HL-60/S4 treated with retinoic acid at 250 ng/mL for 4 days and 3 days (cell line): ENCODE results near the gene SUN1.

Source experiments
- in situ Hi-C: fragments of 300-500 bp; cut with MboI; formaldehyde crosslinking; loops from 2 replicates; pipeline ENCODE4 v1.7.0; 2022; ENCODE audit warnings: low sequenced_read_pairs

The SUN1 gene

DNA sequence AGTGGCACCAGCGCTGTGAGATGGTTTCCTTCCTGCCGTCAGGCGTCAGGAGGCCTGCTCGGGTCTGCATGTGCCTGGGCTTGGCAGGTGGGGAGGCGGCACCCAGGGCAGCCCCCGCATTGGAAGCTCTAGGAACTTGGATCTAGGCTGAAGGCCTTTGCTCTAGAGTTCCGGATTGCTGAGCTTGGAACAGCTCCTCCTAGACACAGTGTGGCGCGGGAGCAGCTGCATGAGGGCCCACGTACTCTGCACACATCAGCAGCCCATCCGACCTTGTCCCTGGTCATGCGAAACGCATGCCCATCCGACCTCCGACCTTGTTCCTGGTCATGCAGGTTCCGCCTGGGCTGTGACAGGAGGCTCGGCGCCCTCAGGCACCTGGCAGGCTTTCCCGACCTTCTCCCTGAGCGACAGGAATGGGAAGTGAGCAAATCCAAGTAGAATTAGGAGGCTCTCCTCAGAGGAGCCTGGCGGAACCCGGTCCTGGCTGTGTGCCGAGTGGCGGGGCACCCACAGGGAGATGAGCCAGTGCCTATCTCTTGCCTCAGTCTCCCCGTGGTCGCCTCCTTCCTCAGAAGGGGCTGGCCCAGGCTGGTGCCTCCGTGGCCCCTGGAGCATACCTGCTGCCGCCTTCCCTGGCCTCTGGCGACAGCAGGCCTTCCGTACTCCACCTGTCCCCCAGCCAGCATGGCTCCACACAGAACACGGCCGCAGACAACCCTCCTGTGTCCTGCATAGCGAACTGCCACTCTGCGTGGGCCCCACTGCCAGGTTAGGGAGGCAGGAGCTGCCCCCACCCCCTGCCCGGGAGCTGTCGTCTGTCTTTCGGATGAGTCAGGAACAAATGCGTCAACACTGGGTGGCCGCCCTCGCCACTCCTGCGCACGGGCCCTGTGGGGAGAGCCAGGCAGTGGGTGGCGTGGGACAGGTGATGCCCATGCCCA is 56.1 kb downstream of the SUN1 start:
- in situ Hi-C loops, result no loop called here

DNA sequence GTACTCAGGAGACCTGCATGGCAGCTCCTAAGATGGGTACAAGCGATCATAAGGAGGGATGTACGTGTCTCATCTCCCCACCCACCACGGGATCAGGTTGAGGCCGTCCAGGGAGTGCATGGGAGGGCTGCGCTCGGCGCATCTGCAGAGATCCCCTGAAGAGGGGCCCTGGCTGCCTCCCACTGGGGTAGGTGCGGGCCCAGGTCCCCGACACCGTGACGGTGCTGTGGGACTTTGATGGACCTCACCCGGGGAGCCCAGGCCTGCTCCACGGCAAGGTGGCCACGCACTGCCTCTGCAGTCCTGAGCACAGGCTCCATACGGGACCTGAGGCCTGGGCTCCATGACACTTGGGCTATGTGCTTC is 56.7 kb downstream of the SUN1 start:
- in situ Hi-C loops, result no loop called here

DNA sequence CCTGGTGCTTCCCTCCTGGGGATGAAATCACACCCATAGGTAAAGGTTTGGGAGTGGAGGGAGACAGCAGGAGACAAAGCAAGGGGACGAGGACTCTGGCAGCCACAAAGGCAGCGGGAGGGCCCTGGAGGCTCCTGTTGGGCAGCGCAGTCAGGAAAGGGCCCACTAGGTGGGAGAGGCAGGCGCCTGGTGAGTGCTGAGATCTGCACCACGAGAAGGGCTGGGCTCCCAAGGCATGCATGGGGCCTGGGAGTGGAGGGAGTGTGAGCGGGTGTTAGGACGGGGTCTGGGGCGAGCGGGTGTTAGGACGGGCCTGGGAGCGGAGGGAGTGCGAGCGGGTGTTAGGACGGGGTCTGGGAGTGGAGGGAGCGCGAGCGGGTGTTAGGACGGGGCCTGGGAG is 57.1 kb downstream of the SUN1 start:
- in situ Hi-C loops, result no loop called here

DNA sequence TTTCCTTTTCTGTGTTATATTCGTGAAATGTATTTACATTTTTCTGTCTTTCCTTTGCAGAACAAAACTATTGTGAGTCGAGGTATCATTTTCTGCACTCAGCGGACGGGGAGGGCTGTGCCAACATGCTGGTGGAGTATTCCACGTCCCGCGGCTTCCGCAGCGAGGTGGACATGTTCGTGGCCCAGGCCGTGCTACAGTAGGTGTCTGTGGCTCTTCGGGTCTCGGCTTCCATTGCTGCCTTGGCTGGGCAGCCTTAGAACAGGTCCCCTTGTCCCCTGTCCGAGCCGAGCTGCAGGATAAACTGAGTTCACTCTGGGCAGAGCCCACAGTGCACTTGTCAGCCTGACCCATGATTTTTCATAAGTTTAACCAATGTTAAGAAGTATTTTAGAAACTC is 58.6 kb downstream of the SUN1 start:
- in situ Hi-C loops, result no loop called here

DNA sequence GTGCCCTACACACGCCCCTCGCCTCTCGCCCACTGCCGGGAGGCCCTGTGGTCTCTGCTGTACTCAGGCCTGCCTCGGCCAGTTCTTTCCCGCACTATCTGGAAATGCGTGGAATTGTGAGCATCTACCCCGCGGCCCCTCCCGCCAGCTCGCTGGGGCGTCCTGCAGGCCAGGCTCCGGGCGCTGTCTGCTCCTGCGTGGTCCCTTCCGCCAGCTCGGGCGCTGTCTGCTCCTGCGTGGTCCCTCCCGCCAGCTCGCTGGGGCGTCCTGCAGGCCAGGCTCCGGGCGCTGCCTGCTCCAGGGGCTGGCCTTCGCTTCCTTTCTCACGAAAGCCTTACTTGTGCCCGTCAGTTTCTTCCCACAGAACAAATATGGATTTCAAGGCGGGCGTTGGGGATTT is 59.0 kb downstream of the SUN1 start:
- in situ Hi-C loops, result no loop called here

DNA sequence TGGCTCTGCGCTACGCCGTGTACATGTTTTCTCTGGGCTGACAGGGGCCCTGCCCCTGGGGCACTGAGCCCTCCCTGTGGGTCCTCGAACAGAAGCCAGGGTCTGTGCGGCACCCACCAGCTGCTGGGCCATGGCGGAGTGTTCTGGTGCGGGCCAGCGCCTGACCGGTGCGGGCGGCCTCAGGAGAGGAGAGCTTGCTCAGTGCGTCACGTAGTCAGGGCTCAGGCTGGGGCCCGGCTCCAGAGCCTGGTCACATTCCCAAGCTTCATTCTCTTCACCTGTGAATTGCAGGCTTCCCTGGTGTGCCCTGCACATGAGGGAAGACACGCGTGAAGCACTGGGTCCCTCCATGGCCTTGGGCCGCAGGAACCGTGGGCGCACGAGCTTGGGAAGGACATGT is 59.5 kb downstream of the SUN1 start:
- in situ Hi-C loops, result no loop called here

DNA sequence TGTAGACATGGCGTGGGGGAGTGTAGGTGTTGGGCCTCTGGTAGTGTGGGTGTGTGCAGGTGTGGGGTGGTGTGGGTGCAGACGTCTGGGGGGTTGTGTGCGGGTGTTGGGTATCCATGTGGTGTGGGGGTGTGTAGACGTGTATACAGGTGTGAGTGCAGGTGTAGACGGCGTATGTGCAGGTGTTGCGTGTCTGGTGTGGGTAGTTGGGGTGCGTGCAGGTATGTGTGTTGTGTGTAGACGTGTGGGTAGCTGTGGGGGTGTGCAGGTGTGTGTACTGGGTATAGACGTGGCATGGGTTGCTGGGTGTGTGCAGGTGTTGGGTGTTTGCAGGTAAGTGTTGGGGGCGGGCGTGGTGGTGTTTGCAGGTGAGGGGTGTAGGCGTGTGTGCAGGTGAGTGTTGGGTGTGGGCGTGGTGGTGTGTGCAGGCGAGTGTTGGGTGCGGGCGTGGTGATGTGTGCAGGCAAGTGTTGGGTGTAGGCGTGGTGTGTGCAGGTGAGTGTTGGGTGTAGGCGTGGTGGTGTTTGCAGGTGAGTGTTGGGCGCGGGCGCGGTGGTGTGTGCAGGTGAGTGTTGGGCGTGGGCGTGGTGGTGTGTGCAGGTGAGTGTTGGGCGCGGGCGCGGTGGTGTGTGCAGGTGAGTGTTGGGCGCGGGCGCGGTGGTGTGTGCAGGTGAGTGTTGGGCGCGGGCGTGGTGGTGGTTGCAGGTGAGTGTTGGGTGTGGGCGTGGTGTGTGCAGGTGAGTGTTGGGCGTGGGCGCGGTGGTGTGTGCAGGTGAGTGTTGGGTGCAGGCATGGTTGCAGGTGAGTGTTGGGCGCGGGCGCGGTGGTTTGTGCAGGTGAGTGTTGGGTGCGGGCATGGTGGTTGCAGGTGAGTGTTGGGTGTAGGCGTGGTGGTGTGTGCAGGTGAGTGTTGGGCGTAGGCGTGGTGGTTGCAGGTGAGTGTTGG is 60.6 kb downstream of the SUN1 start:
- in situ Hi-C loops, result no loop called here

DNA sequence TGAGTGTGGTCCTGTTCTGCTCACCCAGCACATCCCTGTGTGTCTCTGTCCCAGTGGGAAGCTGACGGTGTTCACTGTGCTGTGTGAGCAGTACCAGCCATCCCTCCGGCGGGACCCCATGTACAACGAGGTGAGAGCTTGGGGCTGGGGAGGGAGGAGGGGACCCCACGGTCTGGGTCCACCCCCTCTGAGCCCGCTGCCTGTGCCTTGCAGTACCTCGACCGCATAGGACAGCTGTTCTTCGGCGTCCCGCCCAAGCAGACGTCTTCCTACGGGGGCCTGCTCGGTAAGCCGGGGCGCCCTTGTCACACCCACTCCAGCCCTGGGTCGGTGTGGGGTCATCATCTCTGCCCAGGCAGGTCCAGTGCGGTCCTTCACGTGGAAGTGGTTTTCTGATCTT is 61.4 kb downstream of the SUN1 start:
- in situ Hi-C loops, result no loop called here

DNA sequence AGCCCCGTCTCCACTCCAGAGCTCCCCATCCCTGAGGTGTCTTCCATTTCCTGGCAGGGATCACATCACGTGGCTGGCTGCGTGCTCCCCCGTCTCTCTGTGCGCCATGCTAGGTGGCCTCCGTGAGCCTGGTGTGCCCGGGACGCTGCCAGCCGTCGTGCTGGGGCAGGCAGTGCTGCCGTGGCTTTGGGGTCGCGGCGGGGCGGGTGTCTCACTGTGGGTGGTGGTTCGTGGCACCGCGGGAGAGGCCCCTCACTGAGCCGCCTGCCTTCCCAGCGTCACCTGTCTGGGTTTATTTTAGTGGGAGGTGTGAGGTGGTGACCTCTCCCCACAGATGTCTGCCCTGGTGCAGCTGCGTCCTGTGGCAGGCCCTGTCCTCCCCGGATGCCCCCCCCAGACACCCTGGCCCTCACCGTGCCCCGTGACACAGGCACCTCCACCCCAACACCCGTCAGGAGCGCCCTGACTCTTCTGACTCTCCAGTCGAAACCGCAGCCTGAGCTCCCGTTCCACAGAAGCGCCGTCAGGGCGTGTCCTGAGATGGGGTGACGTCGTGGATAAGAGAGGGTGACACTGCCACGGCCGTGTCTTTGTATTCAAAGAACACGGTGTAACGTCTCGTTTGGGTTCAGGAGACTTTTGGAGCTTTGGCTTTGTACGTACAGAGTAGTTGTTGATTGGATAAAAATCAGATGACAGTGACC is 62.0 kb downstream of the SUN1 start:
- in situ Hi-C loops, result no loop called here

DNA sequence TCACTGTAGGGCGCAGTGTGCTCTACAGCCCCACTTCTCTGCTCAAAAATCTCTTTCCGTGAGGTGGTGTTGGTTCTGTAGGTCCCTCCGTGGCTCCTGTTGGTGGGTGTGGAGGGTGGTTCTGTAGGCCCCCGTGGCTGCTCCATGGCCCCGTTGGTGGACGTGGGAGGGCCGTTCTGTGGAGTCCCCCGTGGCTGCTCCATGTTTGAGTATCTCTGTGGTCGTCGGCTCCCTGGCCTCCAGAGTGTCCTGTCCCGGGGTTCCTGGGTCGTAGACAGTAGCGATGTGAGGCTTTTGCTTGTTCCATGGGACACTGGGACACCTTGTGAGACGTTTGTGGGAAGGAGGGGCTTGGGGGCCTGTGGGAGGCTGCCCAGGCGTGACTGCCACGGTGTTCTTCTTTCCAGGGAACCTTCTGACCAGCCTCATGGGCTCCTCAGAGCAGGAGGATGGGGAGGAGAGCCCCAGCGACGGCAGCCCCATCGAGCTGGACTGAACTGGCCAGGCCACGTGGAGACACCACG is 62.7 kb downstream of the SUN1 start:
- in situ Hi-C loops, result no loop called here

DNA sequence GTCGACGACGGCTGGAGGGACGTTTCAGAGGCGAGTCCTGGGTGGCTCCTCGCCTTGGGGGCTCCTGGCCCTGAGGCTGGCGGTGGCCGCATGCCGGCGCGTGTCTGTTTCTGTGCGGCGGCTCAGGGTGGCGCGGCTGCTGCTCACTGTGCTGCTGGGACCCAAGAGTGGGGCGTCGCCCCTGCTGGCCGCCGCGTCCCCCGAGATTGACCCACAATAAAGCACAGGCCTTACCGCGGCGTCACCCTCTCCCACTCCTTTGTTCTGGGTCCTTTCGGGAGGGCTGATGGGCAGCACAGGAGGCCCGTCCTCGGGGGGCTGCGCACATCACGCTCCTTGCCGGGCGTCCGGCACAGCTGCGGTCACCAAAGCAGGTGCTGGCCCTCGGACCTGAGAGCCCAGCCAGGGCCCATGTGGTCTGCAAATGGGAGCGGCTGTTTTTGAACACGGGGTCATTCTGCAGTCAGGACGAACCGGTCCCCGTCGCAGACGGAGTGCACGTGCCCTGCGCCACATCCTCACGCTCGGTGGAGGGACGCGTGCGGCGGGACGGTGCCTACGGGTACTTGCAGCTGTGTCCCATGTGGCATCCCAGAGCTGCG is 63.3 kb downstream of the SUN1 start:
- in situ Hi-C loops, result no loop called here

DNA sequence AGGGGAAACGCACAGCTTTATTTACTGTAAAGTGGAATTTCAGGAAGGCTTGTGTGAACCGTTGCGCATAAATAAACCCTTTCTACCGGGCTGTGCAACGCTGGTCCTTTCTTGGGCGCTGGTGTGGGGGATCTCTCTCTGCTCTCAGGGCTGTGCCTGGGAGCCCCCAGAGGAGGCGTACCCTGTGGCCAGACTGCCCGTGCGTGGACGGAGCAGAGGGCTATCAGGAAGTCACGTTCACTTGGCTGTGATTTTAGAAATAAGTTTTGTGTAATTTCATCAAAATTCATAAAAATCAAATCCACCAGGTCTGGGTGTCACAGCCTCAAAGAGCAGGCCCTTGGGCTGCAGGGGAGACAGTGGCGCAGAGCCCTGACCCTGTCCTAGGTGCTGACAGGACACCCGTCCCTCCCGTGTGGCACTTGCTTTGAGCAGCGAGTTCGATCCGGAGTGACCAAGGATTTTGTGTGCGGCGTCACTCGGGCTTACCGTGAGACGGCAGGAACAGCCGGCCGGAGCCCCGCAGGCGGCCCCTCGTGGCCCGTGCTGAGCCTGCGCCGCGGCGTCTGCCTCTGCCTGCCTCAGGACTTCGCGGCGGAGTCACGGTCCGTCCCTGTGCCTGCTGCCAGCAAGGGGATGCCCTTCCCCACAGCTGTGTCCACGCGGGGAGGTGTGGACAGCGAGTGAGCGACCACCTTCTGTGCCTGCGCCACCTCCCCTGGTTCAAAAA is 64.2 kb downstream of the SUN1 start:
- in situ Hi-C loops, result no loop called here

DNA sequence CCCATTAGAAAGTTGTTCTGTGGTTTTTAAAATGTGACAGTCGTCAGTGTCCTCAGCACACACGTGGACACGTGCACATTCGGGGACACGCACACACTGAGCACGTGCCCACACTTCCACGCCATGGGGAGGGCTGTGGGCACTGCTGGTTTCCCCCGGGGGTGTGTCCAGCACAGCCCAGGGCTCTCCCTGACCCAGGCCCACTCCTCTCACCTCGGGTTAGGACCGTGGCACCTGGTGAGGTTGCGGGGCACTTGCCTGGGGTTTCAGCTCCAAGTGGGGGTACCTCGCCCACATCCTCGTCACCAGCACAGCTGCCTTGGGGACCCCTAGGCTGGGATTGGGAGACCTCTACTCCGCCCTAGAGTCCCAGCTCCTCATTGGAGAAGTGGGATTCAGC is 64.8 kb downstream of the SUN1 start:
- in situ Hi-C loops, result no loop called here

DNA sequence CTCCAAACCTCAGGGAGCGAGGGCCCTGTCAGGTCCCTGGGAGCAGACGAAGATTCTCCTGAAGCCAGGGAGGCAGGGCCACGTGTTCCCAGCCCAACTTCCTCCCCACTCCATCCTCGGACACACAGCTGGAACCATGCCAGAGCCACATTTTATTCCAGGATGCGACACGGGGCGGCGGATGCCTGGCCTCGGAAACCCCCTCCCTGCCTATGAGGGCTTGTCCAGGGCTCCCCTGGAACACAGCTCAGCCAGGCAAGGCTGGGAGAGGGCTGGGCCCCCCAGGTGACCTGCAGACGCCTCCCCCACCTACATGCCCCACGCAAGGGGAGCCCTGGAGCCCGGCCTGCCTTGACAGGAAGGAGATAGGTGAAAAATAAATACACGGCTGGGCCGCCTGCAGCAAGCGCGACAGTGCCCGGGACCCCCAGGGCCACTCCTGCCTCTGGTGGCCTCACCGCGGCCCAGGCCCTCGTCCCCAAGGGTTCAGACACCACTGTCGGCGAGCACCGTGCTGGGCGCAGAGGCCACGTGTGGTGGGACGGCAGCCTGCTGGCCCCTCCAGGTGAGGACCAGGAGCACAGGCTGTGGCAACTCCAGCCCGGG is 65.6 kb downstream of the SUN1 start:
- in situ Hi-C loops, result no loop called here

DNA sequence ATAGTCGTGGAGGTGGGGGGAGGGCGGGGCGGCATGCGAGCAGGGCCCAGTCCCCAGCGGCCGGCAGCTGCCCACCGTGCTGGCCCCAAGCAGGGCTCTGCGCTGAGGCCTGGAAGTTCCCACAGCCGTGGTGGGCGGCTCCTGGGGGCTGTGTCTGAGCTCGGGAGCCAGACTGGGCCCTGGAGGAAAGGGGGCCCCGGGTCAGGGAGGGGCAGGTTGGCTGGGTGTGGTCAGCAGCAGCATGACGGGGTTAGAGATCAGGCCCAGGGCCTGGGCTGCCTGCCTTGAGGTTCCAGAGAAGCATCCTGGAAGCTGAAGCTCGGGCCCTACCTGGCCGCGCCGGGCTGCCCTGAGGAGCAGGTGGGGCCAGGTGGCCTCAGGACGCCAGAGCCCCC is 66.2 kb downstream of the SUN1 start:
- in situ Hi-C loops, result no loop called here

DNA sequence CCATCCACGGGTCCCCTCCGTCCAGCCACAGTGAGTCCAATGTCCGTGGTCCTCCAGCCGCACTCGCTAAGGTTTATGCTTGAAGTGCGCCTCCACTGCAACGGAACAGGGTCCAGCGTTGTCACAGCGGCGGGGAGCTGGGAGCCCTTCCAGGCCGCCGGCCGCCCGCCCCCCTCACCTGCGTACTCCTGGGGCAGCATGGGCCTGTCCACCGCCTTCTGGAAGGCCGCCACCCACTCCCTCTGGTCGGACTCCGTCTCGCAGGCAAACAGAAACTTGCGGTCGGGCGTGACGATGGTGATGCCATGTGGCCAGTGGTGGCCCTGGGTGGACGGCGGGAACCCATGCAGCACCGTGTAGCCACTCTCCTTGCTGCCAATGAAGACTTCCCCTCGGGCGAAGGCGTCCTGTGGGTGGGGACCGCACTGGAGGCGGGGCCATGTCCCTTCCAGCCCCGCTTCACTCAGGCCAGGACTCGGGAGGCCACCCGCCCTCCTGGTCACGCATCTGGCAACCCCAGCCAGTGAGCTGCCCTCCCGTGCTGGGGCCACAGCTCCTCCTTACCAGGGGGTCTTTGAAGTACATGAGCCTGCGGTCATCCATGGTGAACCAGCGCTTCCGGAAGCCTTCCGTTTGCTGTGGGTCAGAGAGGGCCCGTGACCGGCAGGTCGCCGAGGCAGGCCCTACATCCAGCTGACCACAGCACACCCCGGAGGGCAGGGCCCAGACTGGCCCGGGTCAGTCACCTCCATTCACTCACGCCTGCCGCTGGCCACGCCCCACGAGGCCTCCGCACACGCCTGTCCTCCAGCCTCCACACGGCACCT is 66.8 kb downstream of the SUN1 start:
- in situ Hi-C loops, result no loop called here

DNA sequence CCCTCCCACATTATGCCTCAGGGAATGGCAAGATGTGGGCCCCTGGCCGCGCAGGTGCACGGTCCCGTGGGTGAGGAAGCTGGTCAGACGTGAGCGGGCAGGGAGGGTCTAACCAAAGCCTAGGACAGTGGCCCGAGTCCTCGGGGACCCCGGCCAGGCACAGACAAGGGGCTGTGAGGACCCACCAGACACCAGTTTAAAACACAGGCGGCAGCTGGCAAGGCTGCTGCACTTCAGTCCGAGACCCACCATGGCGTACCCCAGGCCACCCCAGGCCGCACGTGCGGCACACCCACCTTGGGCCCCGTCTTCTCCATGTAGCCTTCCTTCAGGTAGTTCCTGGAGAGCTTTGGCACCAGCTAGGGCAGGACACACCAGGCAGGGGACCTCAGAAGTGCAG is 67.5 kb downstream of the SUN1 start:
- in situ Hi-C loops, result no loop called here

DNA sequence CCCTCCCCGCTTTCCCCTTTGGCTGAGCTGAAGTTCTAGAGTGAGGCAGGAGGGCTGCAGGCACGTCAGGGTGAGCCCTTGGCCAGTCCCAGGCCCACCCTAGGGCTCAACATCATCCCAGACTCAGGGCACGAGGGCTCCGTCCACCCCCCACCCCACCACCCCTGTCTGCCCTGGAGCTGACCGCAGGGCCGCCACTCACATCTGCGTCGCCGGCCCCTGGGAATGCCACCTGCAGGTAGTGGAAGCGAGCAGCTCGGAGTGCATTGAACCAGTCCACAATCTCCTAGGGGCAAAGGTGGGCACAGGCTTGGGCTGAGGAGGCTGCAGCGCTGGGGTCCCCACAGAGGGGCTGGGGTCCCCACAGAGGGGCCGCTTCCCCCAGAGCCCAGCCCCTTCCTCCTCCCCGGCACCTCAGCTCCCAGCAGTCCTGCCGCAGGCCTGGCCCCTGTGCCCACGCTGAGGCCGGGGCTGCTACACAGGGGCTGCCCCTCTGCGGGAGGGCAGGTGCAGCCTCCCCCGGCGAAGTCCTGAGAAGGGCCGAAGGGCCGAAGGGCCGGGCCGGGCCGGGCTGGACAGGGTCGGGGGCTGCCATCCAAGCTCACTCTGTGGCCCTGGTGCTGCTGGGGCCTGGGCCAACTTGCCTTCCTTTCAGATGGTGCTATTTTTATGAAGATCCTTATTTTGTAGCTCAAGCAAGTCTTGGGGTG is 68.2 kb downstream of the SUN1 start:
- in situ Hi-C loops, result no loop called here
